Ascending aorta (tissue), 2 donors: ENCODE results near the gene AACS. TPM values are rescaled to one million over a fixed set of nuclear protein-coding genes. Genes with fewer than 3 reads are reported as not detected.

Experiments
- DNase-seq, 2 donors: peaks; one replicate each; pipeline ENCODE4 v3.0.0-alpha.2; 2019; ENCODE audit warnings: low spot score in 2 of 2
- H3K27ac ChIP-seq, 2 donors: fragments of 200-600 bp; sonication (generic); one replicate each; pipeline ENCODE4 v1.5.1; 2016 to 2017; ENCODE audit warnings: mild to moderate bottlenecking in 1 of 2
- H3K27me3 ChIP-seq: fragments of 200-600 bp; sonication (generic); one replicate; pipeline ENCODE4 v1.5.1; 2017
- H3K36me3 ChIP-seq, 2 donors: fragments of 200-600 bp; sonication (generic); one replicate each; pipeline ENCODE4 v1.5.1; 2016
- H3K4me1 ChIP-seq, 2 donors: fragments of 200-600 bp; sonication (generic); one replicate each; pipeline ENCODE4 v1.5.1; 2016 to 2017; ENCODE audit warnings: mild to moderate bottlenecking in 1 of 2
- H3K4me3 ChIP-seq, 2 donors: fragments of 200-600 bp; sonication (generic); one replicate each; pipeline ENCODE4 v1.5.1; 2016 to 2017; ENCODE audit warnings: mild to moderate bottlenecking in 1 of 2
- H3K9me3 ChIP-seq, 2 donors: fragments of 200-600 bp; sonication (generic); one replicate each; pipeline ENCODE4 v1.5.1; 2016
- intact Hi-C: fragments of 100-400 bp; cut with DNase I; formaldehyde crosslinking; loops from one replicate; pipeline ENCODE4 v1.15.1; 2023
- total RNA-seq: library from RNA; depleted of rRNA; stranded (reverse); fragments of >200 nt; gene quantifications from one replicate; pipeline ENCODE4 v1.1.0, GENCODE V29; 2016
- TF ChIP-seq, protein P1 (sequence below), 3 experiments: fragments of 200-600 bp in 2 of 3; fragments of 450-650 bp in 1 of 3; sonication (generic) in 2 of 3; IDR thresholded peaks; one replicate each; pipeline ENCODE4 v1.5.1; 2016 to 2019; ENCODE audit warnings: antibody characterized with exemption in 3 of 3, mild to moderate bottlenecking in 1 of 3, moderate library complexity in 1 of 3

AACS gene
- total RNA-seq, 1 donor from 2014 or later: 7.0 TPM

DNA sequence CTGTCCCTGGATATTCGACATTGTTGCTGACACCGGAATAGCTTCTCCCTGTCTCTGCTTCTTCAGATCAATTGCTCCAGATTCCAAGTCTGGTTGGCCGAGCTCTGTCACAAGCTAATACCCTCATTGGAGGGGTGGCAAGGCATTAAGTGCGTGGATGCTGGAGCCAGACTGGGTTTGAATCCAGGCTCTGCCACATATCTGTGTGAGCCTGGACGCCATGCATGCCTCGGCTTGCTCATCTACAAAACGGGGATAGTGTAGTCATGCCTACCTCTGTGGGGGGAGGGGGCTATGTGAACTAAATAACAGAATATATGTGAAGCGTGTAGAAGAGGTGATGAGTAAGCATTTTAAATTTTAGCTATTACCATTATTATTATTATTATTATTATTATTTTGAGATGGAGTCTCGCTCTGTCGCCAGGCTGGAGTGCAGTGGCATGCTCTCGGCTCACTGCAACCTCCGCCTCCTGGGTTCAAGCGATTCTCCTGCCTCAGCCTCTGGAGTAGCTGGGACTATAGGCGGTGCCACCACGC lies 97.3 kb downstream of the AACS start:
- Histone ChIP-seq H3K27me3 (no peaks in the 10 kb centered on the region), H3K4me3 (no peak overlapping the region), H3K27ac (no peak overlapping the region), H3K4me1 (no peaks in the 10 kb centered on the region), H3K9me3 (no peaks in the 10 kb centered on the region), H3K36me3 (no peaks in the 10 kb centered on the region)
- intact Hi-C loops: no loop called here
- TF ChIP-seq, protein P1, sequence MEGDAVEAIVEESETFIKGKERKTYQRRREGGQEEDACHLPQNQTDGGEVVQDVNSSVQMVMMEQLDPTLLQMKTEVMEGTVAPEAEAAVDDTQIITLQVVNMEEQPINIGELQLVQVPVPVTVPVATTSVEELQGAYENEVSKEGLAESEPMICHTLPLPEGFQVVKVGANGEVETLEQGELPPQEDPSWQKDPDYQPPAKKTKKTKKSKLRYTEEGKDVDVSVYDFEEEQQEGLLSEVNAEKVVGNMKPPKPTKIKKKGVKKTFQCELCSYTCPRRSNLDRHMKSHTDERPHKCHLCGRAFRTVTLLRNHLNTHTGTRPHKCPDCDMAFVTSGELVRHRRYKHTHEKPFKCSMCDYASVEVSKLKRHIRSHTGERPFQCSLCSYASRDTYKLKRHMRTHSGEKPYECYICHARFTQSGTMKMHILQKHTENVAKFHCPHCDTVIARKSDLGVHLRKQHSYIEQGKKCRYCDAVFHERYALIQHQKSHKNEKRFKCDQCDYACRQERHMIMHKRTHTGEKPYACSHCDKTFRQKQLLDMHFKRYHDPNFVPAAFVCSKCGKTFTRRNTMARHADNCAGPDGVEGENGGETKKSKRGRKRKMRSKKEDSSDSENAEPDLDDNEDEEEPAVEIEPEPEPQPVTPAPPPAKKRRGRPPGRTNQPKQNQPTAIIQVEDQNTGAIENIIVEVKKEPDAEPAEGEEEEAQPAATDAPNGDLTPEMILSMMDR (IDR thresholded peaks at IDR 0.05): no peak
- DNase-seq: no peak

DNA sequence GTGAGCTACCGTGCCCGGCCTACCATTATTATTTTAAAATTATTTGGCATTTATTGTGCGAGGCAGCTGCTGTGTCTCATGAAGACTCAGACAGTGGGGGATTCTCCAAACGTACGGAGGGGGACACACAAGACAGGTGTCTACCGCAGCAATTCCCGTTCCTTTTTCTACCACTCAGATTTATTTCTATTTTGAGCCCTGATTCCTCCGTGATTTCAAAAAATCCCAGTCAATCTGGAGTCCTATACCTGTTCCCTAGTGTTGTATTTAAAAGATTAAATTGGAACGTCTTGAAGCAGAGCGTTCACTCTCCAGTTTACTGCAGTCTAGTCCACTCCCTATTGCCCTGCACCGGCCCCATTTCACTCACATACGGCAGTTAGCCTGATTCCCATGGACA lies 97.9 kb downstream of the AACS start:
- Histone ChIP-seq H3K4me3 (no peak overlapping the region), H3K27me3 (no peaks in the 10 kb centered on the region), H3K36me3 (no peaks in the 10 kb centered on the region), H3K27ac (no peak overlapping the region), H3K9me3 (no peaks in the 10 kb centered on the region), H3K4me1 (no peaks in the 10 kb centered on the region)
- intact Hi-C loops: no loop called here
- DNase-seq: no peak
- TF ChIP-seq, protein P1 (IDR thresholded peaks at IDR 0.05): no peak

DNA sequence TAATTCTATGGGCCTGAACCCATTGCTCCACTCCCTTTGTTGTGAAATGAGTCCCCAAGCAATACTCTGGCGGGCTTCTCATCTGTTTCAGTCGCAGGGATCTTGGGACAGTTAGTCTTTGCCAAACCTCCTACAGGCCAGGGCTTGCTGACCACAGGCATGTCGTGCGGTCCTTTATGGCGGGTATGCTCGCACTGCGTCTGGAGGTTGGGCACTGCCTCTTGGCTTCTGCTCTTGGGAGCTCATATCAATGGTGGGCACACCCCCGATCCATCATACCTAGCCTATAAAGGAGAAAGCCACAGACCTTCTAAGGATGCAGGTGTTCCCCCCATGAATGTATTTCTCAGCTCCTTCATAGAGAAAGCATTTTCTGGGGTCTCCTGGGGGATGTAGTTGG lies 99.3 kb downstream of the AACS start:
- Histone ChIP-seq H3K27me3 (no peaks in the 10 kb centered on the region), H3K9me3 (no peaks in the 10 kb centered on the region), H3K4me3 (no peak overlapping the region), H3K4me1 (no peaks in the 10 kb centered on the region), H3K27ac (no peak overlapping the region), H3K36me3 (no peaks in the 10 kb centered on the region)
- DNase-seq: no peak
- TF ChIP-seq, protein P1 (IDR thresholded peaks at IDR 0.05): no peak
- intact Hi-C loops: no loop called here

DNA sequence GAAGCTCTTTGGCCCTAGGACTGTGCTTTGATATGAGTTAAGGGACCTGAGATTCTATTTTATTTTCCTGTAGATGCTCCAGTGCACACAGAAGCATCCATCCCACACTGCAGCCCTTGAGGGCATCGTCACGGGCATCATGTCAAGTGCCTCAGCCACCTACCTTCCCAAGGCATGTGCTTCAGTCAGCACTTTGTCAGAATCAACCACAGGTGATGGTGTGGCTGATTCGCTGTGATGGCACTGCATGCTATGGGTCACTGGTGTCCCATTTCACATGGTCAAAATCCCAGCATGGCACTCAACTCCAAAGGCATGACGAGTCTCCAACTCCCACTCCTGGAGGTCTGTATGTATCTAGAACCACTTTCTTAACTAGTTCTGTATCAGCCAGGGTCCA lies 100.8 kb downstream of the AACS start:
- H3K4me1 ChIP-seq: no peaks in the 10 kb centered on the region
- H3K9me3 ChIP-seq: no peaks in the 10 kb centered on the region
- no peak overlapping the region for H3K27ac ChIP-seq
- TF ChIP-seq, protein P1 (IDR thresholded peaks at IDR 0.05): no peak
- no peak for DNase-seq
- no peaks in the 10 kb centered on the region for H3K36me3 ChIP-seq
- no peaks in the 10 kb centered on the region for H3K27me3 ChIP-seq
- H3K4me3 ChIP-seq: no peak overlapping the region
- intact Hi-C loops: no loop called here

DNA sequence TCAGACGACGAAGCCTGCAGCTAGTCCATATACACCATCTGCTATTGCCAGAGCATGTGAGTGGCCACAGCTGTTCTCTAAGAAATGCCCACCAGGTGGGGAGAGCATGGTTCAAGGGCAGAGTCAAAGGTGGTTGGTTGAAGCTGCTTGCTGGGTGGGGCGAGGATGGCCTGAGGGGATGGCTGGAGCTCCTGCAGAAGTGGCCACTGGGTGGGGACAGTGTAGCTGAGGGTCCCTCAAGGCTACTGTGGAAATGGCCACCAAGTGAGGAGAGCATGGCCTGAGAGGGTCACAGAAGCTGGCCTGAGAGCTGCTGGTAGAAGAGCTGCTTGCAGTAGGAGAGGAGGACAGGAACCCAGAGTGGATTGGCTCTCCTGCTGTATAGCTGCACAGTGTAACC lies 102.4 kb downstream of the AACS start:
- H3K4me3 ChIP-seq: no peak overlapping the region
- TF ChIP-seq, protein P1 (IDR thresholded peaks at IDR 0.05): no peak
- intact Hi-C loops: no loop called here

DNA sequence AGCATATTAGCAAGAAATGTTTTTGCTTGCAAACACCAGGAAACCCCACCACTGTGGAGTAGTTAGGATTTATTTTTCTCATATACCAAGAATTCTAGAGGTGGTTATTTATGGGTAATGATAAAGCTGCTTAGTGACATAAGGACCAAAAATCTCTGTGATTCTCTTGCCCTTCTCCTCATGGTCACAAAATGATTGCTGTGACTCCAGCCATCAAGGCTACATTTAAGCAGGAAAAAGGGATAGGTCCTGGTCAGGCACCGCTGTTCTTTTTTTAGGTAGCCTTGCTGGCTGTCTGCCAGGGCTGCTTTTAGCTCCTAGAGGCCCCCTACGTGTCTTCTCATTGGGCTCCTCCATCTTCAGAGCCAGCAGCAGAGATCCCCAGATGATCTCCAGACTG lies 104.2 kb downstream of the AACS start:
- DNase-seq: no peak
- Histone ChIP-seq H3K4me3 (no peak overlapping the region), H3K27ac (no peak overlapping the region), H3K4me1 (no peaks in the 10 kb centered on the region), H3K9me3 (no peaks in the 10 kb centered on the region), H3K27me3 (no peaks in the 10 kb centered on the region), H3K36me3 (no peaks in the 10 kb centered on the region)
- intact Hi-C loops: no loop called here
- TF ChIP-seq, protein P1 (IDR thresholded peaks at IDR 0.05): no peak

More for the DNA sequence above, 102.4 kb downstream of the AACS start:
- DNase-seq: no peak
- Histone ChIP-seq H3K27me3 (no peaks in the 10 kb centered on the region), H3K36me3 (no peaks in the 10 kb centered on the region), H3K27ac (no peak overlapping the region), H3K9me3 (no peaks in the 10 kb centered on the region), H3K4me1 (no peaks in the 10 kb centered on the region)
